ENCODE measurements around the gene GALK2. TPM values are rescaled to one million over a fixed set of nuclear protein-coding genes. Genes with fewer than 3 reads are reported as not detected.

The GALK2 gene
- total RNA-seq, 1 donor = 44.2 TPM

GRCh38 chr15:49273734-49274318 lies 103.8 kb downstream of the GALK2 start:
- Histone ChIP-seq H3K4me3 (ENCODE audit: insufficient read depth, low read length) (no peak overlapping the region), H3K27ac (ENCODE audit: low read depth, low read length) (no peak overlapping the region), H3K4me1 (ENCODE audit: insufficient read depth, low read length) (peaks cover 24% of the 10 kb centered on the region), H3K36me3 (ENCODE audit: insufficient read depth, low read length) (no peaks in the 10 kb centered on the region), H4K20me1 (ENCODE audit: insufficient read depth, low read length) (no peaks in the 10 kb centered on the region), H3K27me3 (ENCODE audit: insufficient read depth, low read length) (no peaks in the 10 kb centered on the region), H3K79me2 (ENCODE audit: insufficient read depth, low read length) (no peaks in the 10 kb centered on the region), H3K4me2 (ENCODE audit: insufficient read depth, low read length) (no peak overlapping the region), H2AFZ (ENCODE audit: low read length) (no peak overlapping the region), H3K9me3 (ENCODE audit: low read depth, low read length) (no peaks in the 10 kb centered on the region)
- DNase-seq (ENCODE audit: insufficient read length, low spot score, missing footprints) = no peak
- no peak for TF ChIP-seq CTCF (IDR thresholded peaks at IDR 0.05; ENCODE audit: extremely low read depth, low read depth, low read length)

GRCh38 chr15:49278751-49279150 lies 108.7 kb downstream of the GALK2 start:
- H3K27me3 ChIP-seq (ENCODE audit: insufficient read depth, low read length) = no peaks in the 10 kb centered on the region
- peaks cover 4% of the 10 kb centered on the region for H3K36me3 ChIP-seq (ENCODE audit: insufficient read depth, low read length)
- no peak for TF ChIP-seq CTCF (IDR thresholded peaks at IDR 0.05; ENCODE audit: extremely low read depth, low read depth, low read length)
- H3K4me2 ChIP-seq (ENCODE audit: insufficient read depth, low read length) = no peak overlapping the region
- no peaks in the 10 kb centered on the region for H3K9me3 ChIP-seq (ENCODE audit: low read depth, low read length)
- no peak overlapping the region for H2AFZ ChIP-seq (ENCODE audit: low read length)
- peaks cover 18% of the 10 kb centered on the region for H3K4me1 ChIP-seq (ENCODE audit: insufficient read depth, low read length)
- no peaks in the 10 kb centered on the region for H3K79me2 ChIP-seq (ENCODE audit: insufficient read depth, low read length)
- H3K27ac ChIP-seq (ENCODE audit: low read depth, low read length) = no peak overlapping the region
- no peak for DNase-seq (ENCODE audit: insufficient read length, low spot score, missing footprints)
- no peaks in the 10 kb centered on the region for H4K20me1 ChIP-seq (ENCODE audit: insufficient read depth, low read length)
- no peak overlapping the region for H3K4me3 ChIP-seq (ENCODE audit: insufficient read depth, low read length)

- H2AFZ ChIP-seq (ENCODE audit: low read length) = no peak overlapping the region
- TF ChIP-seq CTCF (IDR thresholded peaks at IDR 0.05; ENCODE audit: extremely low read depth, low read depth, low read length) = no peak
- no peak for DNase-seq (ENCODE audit: insufficient read length, low spot score, missing footprints)
- no peaks in the 10 kb centered on the region for H3K27me3 ChIP-seq (ENCODE audit: insufficient read depth, low read length)
- H3K4me1 ChIP-seq (ENCODE audit: insufficient read depth, low read length) = peaks cover 18% of the 10 kb centered on the region
- H3K9me3 ChIP-seq (ENCODE audit: low read depth, low read length) = no peaks in the 10 kb centered on the region
- peaks cover 14% of the 10 kb centered on the region for H3K36me3 ChIP-seq (ENCODE audit: insufficient read depth, low read length)
- H3K4me2 ChIP-seq (ENCODE audit: insufficient read depth, low read length) = no peak overlapping the region
- no peak overlapping the region for H3K4me3 ChIP-seq (ENCODE audit: insufficient read depth, low read length)
- no peaks in the 10 kb centered on the region for H4K20me1 ChIP-seq (ENCODE audit: insufficient read depth, low read length)
- no peaks in the 10 kb centered on the region for H3K79me2 ChIP-seq (ENCODE audit: insufficient read depth, low read length)
- no peak overlapping the region for H3K27ac ChIP-seq (ENCODE audit: low read depth, low read length)
These were observed 109.7 kb downstream of the GALK2 start for GRCh38 chr15:49279521-49280456.

- no peak overlapping the region for H2AFZ ChIP-seq (ENCODE audit: low read length)
- peak overlapping the region; percentile 46 for H3K4me2 ChIP-seq (ENCODE audit: insufficient read depth, low read length)
- H3K36me3 ChIP-seq (ENCODE audit: insufficient read depth, low read length) = peaks cover 23% of the 10 kb centered on the region
- no peaks in the 10 kb centered on the region for H3K79me2 ChIP-seq (ENCODE audit: insufficient read depth, low read length)
- H3K27ac ChIP-seq (ENCODE audit: low read depth, low read length) = peak overlapping the region; percentile 71
- no peaks in the 10 kb centered on the region for H3K27me3 ChIP-seq (ENCODE audit: insufficient read depth, low read length)
- no peak for TF ChIP-seq CTCF (IDR thresholded peaks at IDR 0.05; ENCODE audit: extremely low read depth, low read depth, low read length)
- no peaks in the 10 kb centered on the region for H4K20me1 ChIP-seq (ENCODE audit: insufficient read depth, low read length)
- peak; percentile 70 for DNase-seq (ENCODE audit: insufficient read length, low spot score, missing footprints)
- H3K4me1 ChIP-seq (ENCODE audit: insufficient read depth, low read length) = peaks cover 18% of the 10 kb centered on the region
- no peak overlapping the region for H3K4me3 ChIP-seq (ENCODE audit: insufficient read depth, low read length)
- no peaks in the 10 kb centered on the region for H3K9me3 ChIP-seq (ENCODE audit: low read depth, low read length)
These were observed 112.3 kb downstream of the GALK2 start for GRCh38 chr15:49282366-49282765.
